ENCODE results near the gene STARD13. TPM values are rescaled to one million over a fixed set of nuclear protein-coding genes. Genes with fewer than 3 reads are reported as not detected.

Gene STARD13
- total RNA-seq, 4 donors from 2014 or later, result 52.0 to 114 (median 89.2) TPM

- no peaks in the 10 kb centered on the region for H3K27me3 ChIP-seq
- H3K36me3 ChIP-seq, result no peaks in the 10 kb centered on the region
- no peak overlapping the region for H3K27ac ChIP-seq
- 92 to 93% methylated on average over 1 of the region's 1 CpG for WGBS, 2 donors
- TF ChIP-seq POLR2A (IDR thresholded peaks at IDR 0.05), result no peak
- TF ChIP-seq CTCF (IDR thresholded peaks at IDR 0.05), result no peak
- H3K9me3 ChIP-seq, result no peaks in the 10 kb centered on the region
- H3K4me1 ChIP-seq, result peaks cover 31 to 34% of the 10 kb centered on the region in 2 donors
- DNase-seq, result no peak
- H3K4me3 ChIP-seq (replicated peaks in 1 of 3), result no peak overlapping the region
- intact Hi-C loops (cut with DNase I), result loop anchor here (10.0 kb wide), 2 partner anchors 99 to 321 kb away; no protein-coding TSS in a partner anchor
Measured at GRCh38 chr13:33224191-33224590, 61.4 kb downstream of the STARD13 start.

- no peak for TF ChIP-seq CTCF (IDR thresholded peaks at IDR 0.05)
- no peak for TF ChIP-seq POLR2A (IDR thresholded peaks at IDR 0.05)
- Histone ChIP-seq H3K27me3 (no peaks in the 10 kb centered on the region), H3K36me3 (no peaks in the 10 kb centered on the region), H3K4me3 (replicated peaks in 1 of 3) (no peak overlapping the region), H3K27ac (no peak overlapping the region), H3K4me1 (peaks cover 29 to 36% of the 10 kb centered on the region in 2 donors), H3K9me3 (no peaks in the 10 kb centered on the region)
- 89 to 96% methylated on average over 1 of the region's 1 CpG for WGBS, 2 donors
- no peak for DNase-seq
- intact Hi-C loops (cut with DNase I), result loop anchor here (10.0 kb wide), 2 partner anchors 95 to 325 kb away; no protein-coding TSS in a partner anchor
Measured at GRCh38 chr13:33219926-33220325, 65.6 kb downstream of the STARD13 start.

- no peaks in the 10 kb centered on the region for H3K9me3 ChIP-seq
- no peak overlapping the region for H3K4me3 ChIP-seq (replicated peaks in 1 of 3)
- peak overlapping the region in 1 of 3 donors; percentile 59 for H3K27ac ChIP-seq
- H3K27me3 ChIP-seq, result no peaks in the 10 kb centered on the region
- no peaks in the 10 kb centered on the region for H3K36me3 ChIP-seq
- H3K4me1 ChIP-seq, result peaks cover 43 to 51% of the 10 kb centered on the region in 2 donors
- no peak for DNase-seq
- intact Hi-C loops (cut with DNase I), result no loop called here
- no peak for TF ChIP-seq CTCF (IDR thresholded peaks at IDR 0.05)
- TF ChIP-seq POLR2A (IDR thresholded peaks at IDR 0.05), result no peak
- WGBS, 2 donors, result 95% methylated on average over 1 of the region's 1 CpG
Measured at GRCh38 chr13:33218426-33218825, 67.1 kb downstream of the STARD13 start.

GRCh38 chr13:33218020-33218419 is 67.5 kb downstream of the STARD13 start:
- intact Hi-C loops (cut with DNase I), result no loop called here
- Histone ChIP-seq H3K27ac (peak overlapping the region in 2 of 3 donors; percentile 27 to 59), H3K27me3 (no peaks in the 10 kb centered on the region), H3K9me3 (no peaks in the 10 kb centered on the region), H3K4me1 (peaks cover 39 to 48% of the 10 kb centered on the region in 2 donors), H3K4me3 (replicated peaks in 1 of 3) (no peak overlapping the region), H3K36me3 (no peaks in the 10 kb centered on the region)
- WGBS, 2 donors, result 66 to 72% methylated on average over 4 of the region's 4 CpGs
- DNase-seq, result no peak
- no peak for TF ChIP-seq CTCF (IDR thresholded peaks at IDR 0.05)
- TF ChIP-seq POLR2A (IDR thresholded peaks at IDR 0.05), result no peak

- Histone ChIP-seq H3K27ac (peak overlapping the region in 2 of 3 donors; percentile 27 to 59), H3K9me3 (no peaks in the 10 kb centered on the region), H3K27me3 (no peaks in the 10 kb centered on the region), H3K4me1 (peaks cover 33 to 45% of the 10 kb centered on the region in 2 donors), H3K36me3 (no peaks in the 10 kb centered on the region), H3K4me3 (replicated peaks in 1 of 3) (no peak overlapping the region)
- no peak for TF ChIP-seq CTCF (IDR thresholded peaks at IDR 0.05)
- TF ChIP-seq POLR2A (IDR thresholded peaks at IDR 0.05), result no peak
- peak; percentile 36 to 38 for DNase-seq
- WGBS, 2 donors, result 36 to 43% methylated on average over 3 of the region's 3 CpGs
- intact Hi-C loops (cut with DNase I), result no loop called here
Measured at GRCh38 chr13:33217256-33217655, 68.3 kb downstream of the STARD13 start.
